ENCODE measurements around the gene AP1G1.
"Not testable (repeated sequence)": the region's sequence is repeated elsewhere in the genome, so short reads cannot be mapped to it uniquely, and the experiment has no call there.

AP1G1 gene

GRCh38 chr16:71840052-71840451, 31.4 kb upstream of the AP1G1 start:
- Histone ChIP-seq H3K9ac (ENCODE audit: low read length) (no peak overlapping the region), H3K27ac (ENCODE audit: low read depth, low read length) (no peak overlapping the region), H4K20me1 (ENCODE audit: low read depth, low read length) (no peaks in the 10 kb centered on the region), H2AFZ (ENCODE audit: low read depth, low read length, severe bottlenecking) (no peak overlapping the region), H3K4me2 (ENCODE audit: low read depth, low read length, poor library complexity, severe bottlenecking) (no peak overlapping the region), H3K79me2 (ENCODE audit: insufficient read depth, low read length) (no peaks in the 10 kb centered on the region), H3K9me2 (replicated peaks; ENCODE audit: insufficient read depth, low read length) (no peaks in the 10 kb centered on the region), H3K4me3 (ENCODE audit: insufficient read depth, low read length, poor library complexity, severe bottlenecking) (no peak overlapping the region), H3F3A (ENCODE audit: insufficient read depth) (0 out of 2 replicates have a peak, but pooled peaks cover 13% of the 10 kb centered on the region), H3K9me3 (ENCODE audit: insufficient read depth, low read length) (no peaks in the 10 kb centered on the region), H3K27me3 (ENCODE audit: low read length) (no peaks in the 10 kb centered on the region), H3K36me3 (ENCODE audit: low read length) (no peaks in the 10 kb centered on the region)
- TF ChIP-seq CTCF (IDR thresholded peaks at IDR 0.05; ENCODE audit: insufficient read depth, low read length, poor library complexity, severe bottlenecking) (no peak), EZH2phosphoT487 (conservative IDR thresholded peaks at IDR 0.05; ENCODE audit: low read length) (no peak)

DNA sequence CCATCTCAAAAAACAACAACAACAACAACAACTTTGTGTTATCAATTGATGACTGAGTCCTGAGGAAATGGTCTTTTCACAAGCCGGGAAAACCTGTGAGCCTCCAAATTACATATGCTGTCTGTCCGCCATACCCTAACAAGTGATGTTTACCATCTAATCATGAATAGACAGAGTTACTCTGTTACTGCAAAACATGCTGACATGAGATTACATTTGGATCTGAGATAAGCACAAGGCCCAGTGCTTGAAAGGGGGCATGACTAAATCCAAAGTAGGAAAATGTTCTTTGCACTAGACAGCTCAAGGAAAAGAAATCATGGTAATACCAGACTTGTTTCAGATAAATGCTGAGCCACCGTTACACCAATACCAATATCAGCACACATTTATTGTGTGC, 28.5 kb upstream of the AP1G1 start:
- Histone ChIP-seq H3F3A (ENCODE audit: insufficient read depth) (no peaks in the 10 kb centered on the region), H3K4me3 (ENCODE audit: insufficient read depth, low read length, poor library complexity, severe bottlenecking) (no peak overlapping the region), H2AFZ (ENCODE audit: low read depth, low read length, severe bottlenecking) (no peak overlapping the region), H3K79me2 (ENCODE audit: insufficient read depth, low read length) (no peaks in the 10 kb centered on the region), H3K36me3 (ENCODE audit: low read length) (no peaks in the 10 kb centered on the region), H3K9ac (ENCODE audit: low read length) (no peak overlapping the region), H3K4me2 (ENCODE audit: low read depth, low read length, poor library complexity, severe bottlenecking) (no peak overlapping the region), H3K27ac (ENCODE audit: low read depth, low read length) (no peak overlapping the region), H3K9me3 (ENCODE audit: insufficient read depth, low read length) (no peaks in the 10 kb centered on the region), H3K27me3 (ENCODE audit: low read length) (no peaks in the 10 kb centered on the region), H4K20me1 (ENCODE audit: low read depth, low read length) (no peaks in the 10 kb centered on the region), H3K9me2 (replicated peaks; ENCODE audit: insufficient read depth, low read length) (no peaks in the 10 kb centered on the region)
- TF ChIP-seq CTCF (IDR thresholded peaks at IDR 0.05; ENCODE audit: insufficient read depth, low read length, poor library complexity, severe bottlenecking) (no peak), EZH2phosphoT487 (conservative IDR thresholded peaks at IDR 0.05; ENCODE audit: low read length) (no peak)

DNA sequence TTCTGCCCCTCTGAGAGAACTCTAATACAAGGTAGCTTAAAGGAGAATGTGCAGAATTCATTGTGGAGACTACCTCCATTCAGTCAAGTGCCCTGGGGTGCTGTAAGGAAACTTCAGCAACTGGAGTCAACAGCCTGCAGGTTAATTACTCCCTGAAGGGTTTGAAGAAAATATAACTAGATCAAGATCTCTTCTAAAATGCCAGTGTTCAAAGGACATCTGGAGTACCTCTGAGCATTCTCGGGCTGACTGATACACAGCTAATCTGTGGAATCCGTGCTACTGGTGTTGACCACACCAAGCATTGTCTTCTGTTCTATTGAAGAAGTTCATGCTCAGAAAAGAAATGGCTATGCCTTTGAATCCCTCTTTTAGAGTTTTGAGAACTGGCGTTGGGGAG, 25.7 kb upstream of the AP1G1 start:
- no peaks in the 10 kb centered on the region for H3F3A ChIP-seq (ENCODE audit: insufficient read depth)
- H3K79me2 ChIP-seq (ENCODE audit: insufficient read depth, low read length): no peaks in the 10 kb centered on the region
- no peak for TF ChIP-seq CTCF (IDR thresholded peaks at IDR 0.05; ENCODE audit: insufficient read depth, low read length, poor library complexity, severe bottlenecking)
- TF ChIP-seq EZH2phosphoT487 (conservative IDR thresholded peaks at IDR 0.05; ENCODE audit: low read length): no peak
- H2AFZ ChIP-seq (ENCODE audit: low read depth, low read length, severe bottlenecking): no peak overlapping the region
- no peak overlapping the region for H3K4me2 ChIP-seq (ENCODE audit: low read depth, low read length, poor library complexity, severe bottlenecking)
- H3K27ac ChIP-seq (ENCODE audit: low read depth, low read length): no peak overlapping the region
- no peak overlapping the region for H3K9ac ChIP-seq (ENCODE audit: low read length)
- no peaks in the 10 kb centered on the region for H4K20me1 ChIP-seq (ENCODE audit: low read depth, low read length)
- no peak overlapping the region for H3K4me3 ChIP-seq (ENCODE audit: insufficient read depth, low read length, poor library complexity, severe bottlenecking)
- no peaks in the 10 kb centered on the region for H3K9me2 ChIP-seq (replicated peaks; ENCODE audit: insufficient read depth, low read length)
- H3K36me3 ChIP-seq (ENCODE audit: low read length): no peaks in the 10 kb centered on the region
- no peaks in the 10 kb centered on the region for H3K27me3 ChIP-seq (ENCODE audit: low read length)
- H3K9me3 ChIP-seq (ENCODE audit: insufficient read depth, low read length): no peaks in the 10 kb centered on the region

GRCh38 chr16:71832112-71832511, 23.5 kb upstream of the AP1G1 start:
- H3K9ac ChIP-seq (ENCODE audit: low read length); H4K20me1 ChIP-seq (ENCODE audit: low read depth, low read length); H3K9me3 ChIP-seq (ENCODE audit: insufficient read depth, low read length); H2AFZ ChIP-seq (ENCODE audit: low read depth, low read length, severe bottlenecking); H3F3A ChIP-seq (ENCODE audit: insufficient read depth); H3K9me2 ChIP-seq (replicated peaks; ENCODE audit: insufficient read depth, low read length); H3K4me3 ChIP-seq (ENCODE audit: insufficient read depth, low read length, poor library complexity, severe bottlenecking); H3K27me3 ChIP-seq (ENCODE audit: low read length); H3K4me2 ChIP-seq (ENCODE audit: low read depth, low read length, poor library complexity, severe bottlenecking); H3K36me3 ChIP-seq (ENCODE audit: low read length); H3K27ac ChIP-seq (ENCODE audit: low read depth, low read length); H3K79me2 ChIP-seq (ENCODE audit: insufficient read depth, low read length): not testable (repeated sequence)

- not testable (repeated sequence) for H3K4me2 ChIP-seq (ENCODE audit: low read depth, low read length, poor library complexity, severe bottlenecking); H3K9ac ChIP-seq (ENCODE audit: low read length); H3K79me2 ChIP-seq (ENCODE audit: insufficient read depth, low read length); H3K27me3 ChIP-seq (ENCODE audit: low read length); H3K27ac ChIP-seq (ENCODE audit: low read depth, low read length); H3K36me3 ChIP-seq (ENCODE audit: low read length); H3F3A ChIP-seq (ENCODE audit: insufficient read depth); H2AFZ ChIP-seq (ENCODE audit: low read depth, low read length, severe bottlenecking); H3K9me2 ChIP-seq (replicated peaks; ENCODE audit: insufficient read depth, low read length); H4K20me1 ChIP-seq (ENCODE audit: low read depth, low read length); H3K9me3 ChIP-seq (ENCODE audit: insufficient read depth, low read length); H3K4me3 ChIP-seq (ENCODE audit: insufficient read depth, low read length, poor library complexity, severe bottlenecking)
These were observed 23.1 kb upstream of the AP1G1 start for GRCh38 chr16:71831698-71832097.

Measured in SU-DHL-6 (cell line).